Tibial artery (tissue), 4 donors: ENCODE data around the gene CDR2.

Source experiments
- DNase-seq, 2 donors: peaks; one replicate each; pipeline ENCODE4 v3.0.0-alpha.2; 2019
- H3K27ac ChIP-seq, 2 donors: fragments of 200-600 bp; sonication (generic) in 1 of 2; 1 replicate in 1 of 2; 2 replicates in 1 of 2; pipeline ENCODE4 v1.5.1; 2018 to 2019; ENCODE audit warnings: mild to moderate bottlenecking in 1 of 2
- H3K27me3 ChIP-seq, 2 donors: fragments of 200-600 bp; sonication (generic) in 1 of 2; one replicate each; pipeline versions ENCODE4 v1.5.1 to v1.6.0; 2016 to 2019
- H3K36me3 ChIP-seq, 3 donors: fragments of 200-600 bp; sonication (generic) in 2 of 3; one replicate each; pipeline ENCODE4 v1.5.1; 2016 to 2019; ENCODE audit warnings: mild to moderate bottlenecking in 2 of 3
- H3K4me1 ChIP-seq, 4 donors: fragments of 200-600 bp; sonication (generic) in 2 of 4; 1 replicate in 3 of 4; 2 replicates in 1 of 4; pipeline ENCODE4 v1.5.1; 2016 to 2019
- H3K4me3 ChIP-seq, 2 donors: fragments of 200-600 bp; sonication (generic) in 1 of 2; 1 replicate in 1 of 2; 2 replicates in 1 of 2; pipeline ENCODE4 v1.5.1; 2018 to 2019; ENCODE audit warnings: mild to moderate bottlenecking in 2 of 2
- H3K9me3 ChIP-seq, 3 donors: fragments of 200-600 bp; sonication (generic) in 1 of 3; one replicate each; pipeline ENCODE4 v1.5.1; 2016 to 2019
- intact Hi-C: fragments of 100-400 bp; cut with DNase I; formaldehyde crosslinking; loops from one replicate; pipeline ENCODE4 v1.15.0; 2023; ENCODE audit warnings: low total_unique reads
- TF ChIP-seq, protein P1 (sequence below), 2 experiments: fragments of 200-600 bp in 1 of 2; fragments of 450-650 bp in 1 of 2; IDR thresholded peaks; one replicate each; pipeline ENCODE4 v1.5.1; 2017 to 2019; ENCODE audit warnings: antibody characterized with exemption in 2 of 2, mild to moderate bottlenecking in 1 of 2, moderate library complexity in 1 of 2

Gene CDR2

GRCh38 chr16:22348291-22348690 is 26.1 kb downstream of the CDR2 start:
- H3K4me3 ChIP-seq, result no peak overlapping the region
- no peak overlapping the region for H3K27ac ChIP-seq
- H3K4me1 ChIP-seq, result peaks cover 0 to 2% (median under 1%) of the 10 kb centered on the region in 4 donors
- TF ChIP-seq, protein P1, sequence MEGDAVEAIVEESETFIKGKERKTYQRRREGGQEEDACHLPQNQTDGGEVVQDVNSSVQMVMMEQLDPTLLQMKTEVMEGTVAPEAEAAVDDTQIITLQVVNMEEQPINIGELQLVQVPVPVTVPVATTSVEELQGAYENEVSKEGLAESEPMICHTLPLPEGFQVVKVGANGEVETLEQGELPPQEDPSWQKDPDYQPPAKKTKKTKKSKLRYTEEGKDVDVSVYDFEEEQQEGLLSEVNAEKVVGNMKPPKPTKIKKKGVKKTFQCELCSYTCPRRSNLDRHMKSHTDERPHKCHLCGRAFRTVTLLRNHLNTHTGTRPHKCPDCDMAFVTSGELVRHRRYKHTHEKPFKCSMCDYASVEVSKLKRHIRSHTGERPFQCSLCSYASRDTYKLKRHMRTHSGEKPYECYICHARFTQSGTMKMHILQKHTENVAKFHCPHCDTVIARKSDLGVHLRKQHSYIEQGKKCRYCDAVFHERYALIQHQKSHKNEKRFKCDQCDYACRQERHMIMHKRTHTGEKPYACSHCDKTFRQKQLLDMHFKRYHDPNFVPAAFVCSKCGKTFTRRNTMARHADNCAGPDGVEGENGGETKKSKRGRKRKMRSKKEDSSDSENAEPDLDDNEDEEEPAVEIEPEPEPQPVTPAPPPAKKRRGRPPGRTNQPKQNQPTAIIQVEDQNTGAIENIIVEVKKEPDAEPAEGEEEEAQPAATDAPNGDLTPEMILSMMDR (IDR thresholded peaks at IDR 0.05), result no peak
- H3K36me3 ChIP-seq, result peaks cover 45 to 61% (median 53%) of the 10 kb centered on the region in 3 donors
- no peaks in the 10 kb centered on the region for H3K9me3 ChIP-seq
- no peaks in the 10 kb centered on the region for H3K27me3 ChIP-seq
- intact Hi-C loops, result no loop called here
- no peak for DNase-seq

- H3K27me3 ChIP-seq, result no peaks in the 10 kb centered on the region
- no peak for DNase-seq
- no peak overlapping the region for H3K4me3 ChIP-seq
- H3K4me1 ChIP-seq, result no peaks in the 10 kb centered on the region
- no peak overlapping the region for H3K27ac ChIP-seq
- H3K36me3 ChIP-seq, result peaks cover 45 to 59% (median 57%) of the 10 kb centered on the region in 3 donors
- no peaks in the 10 kb centered on the region for H3K9me3 ChIP-seq
- TF ChIP-seq, protein P1 (IDR thresholded peaks at IDR 0.05), result no peak
- intact Hi-C loops, result no loop called here
These were observed 27.2 kb downstream of the CDR2 start for GRCh38 chr16:22347100-22347820.

GRCh38 chr16:22346483-22346882 is 27.9 kb downstream of the CDR2 start:
- Histone ChIP-seq H3K27ac (no peak overlapping the region), H3K4me1 (no peaks in the 10 kb centered on the region), H3K27me3 (no peaks in the 10 kb centered on the region), H3K4me3 (no peak overlapping the region), H3K36me3 (peaks cover 49 to 59% (median 55%) of the 10 kb centered on the region in 3 donors), H3K9me3 (no peaks in the 10 kb centered on the region)
- TF ChIP-seq, protein P1 (IDR thresholded peaks at IDR 0.05), result no peak
- intact Hi-C loops, result no loop called here
- no peak for DNase-seq

DNA sequence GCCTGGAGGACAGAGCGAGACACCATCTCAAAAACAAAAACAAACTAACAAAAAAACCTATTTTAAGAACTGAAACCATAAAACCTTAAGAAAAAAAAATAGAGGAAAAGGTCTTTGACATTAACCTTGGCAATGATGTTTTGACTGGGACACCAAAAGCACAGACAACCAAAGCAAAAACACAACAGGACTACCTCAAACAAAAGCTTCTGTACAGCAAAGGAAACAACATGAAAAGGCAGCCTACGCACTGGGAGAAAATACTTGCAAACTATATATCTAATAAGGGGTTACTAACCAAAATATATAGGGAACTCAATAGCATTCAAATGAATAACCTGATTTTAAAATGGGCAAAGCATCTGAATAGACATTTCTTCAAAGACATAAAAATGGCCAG is 32.3 kb downstream of the CDR2 start:
- H3K9me3 ChIP-seq, result peaks cover 0 to 22% (median under 1%) of the 10 kb centered on the region in 3 donors
- DNase-seq, result no peak
- H3K4me1 ChIP-seq, result no peaks in the 10 kb centered on the region
- H3K27ac ChIP-seq, result no peak overlapping the region
- H3K36me3 ChIP-seq, result peaks cover 26 to 46% (median 33%) of the 10 kb centered on the region in 3 donors
- TF ChIP-seq, protein P1 (IDR thresholded peaks at IDR 0.05), result no peak
- no peaks in the 10 kb centered on the region for H3K27me3 ChIP-seq
- H3K4me3 ChIP-seq, result no peak overlapping the region
- intact Hi-C loops, result no loop called here

- no peak for DNase-seq
- no peak overlapping the region for H3K4me3 ChIP-seq
- no peaks in the 10 kb centered on the region for H3K4me1 ChIP-seq
- H3K27me3 ChIP-seq, result no peaks in the 10 kb centered on the region
- TF ChIP-seq, protein P1 (IDR thresholded peaks at IDR 0.05), result no peak
- no peak overlapping the region for H3K27ac ChIP-seq
- H3K9me3 ChIP-seq, result peaks cover 3 to 32% (median 4%) of the 10 kb centered on the region in 3 donors
- intact Hi-C loops, result no loop called here
- peaks cover 26 to 48% (median 29%) of the 10 kb centered on the region in 3 donors for H3K36me3 ChIP-seq
These were observed 33.5 kb downstream of the CDR2 start for GRCh38 chr16:22340945-22341344.
